ENCODE measurements around the gene MIDN. TPM values are rescaled to one million over a fixed set of nuclear protein-coding genes. Genes with fewer than 3 reads are reported as not detected.

MIDN gene
- total RNA-seq, 3 donors from 2014 or later = 13.8 to 28.5 (median 22.4) TPM

DNA sequence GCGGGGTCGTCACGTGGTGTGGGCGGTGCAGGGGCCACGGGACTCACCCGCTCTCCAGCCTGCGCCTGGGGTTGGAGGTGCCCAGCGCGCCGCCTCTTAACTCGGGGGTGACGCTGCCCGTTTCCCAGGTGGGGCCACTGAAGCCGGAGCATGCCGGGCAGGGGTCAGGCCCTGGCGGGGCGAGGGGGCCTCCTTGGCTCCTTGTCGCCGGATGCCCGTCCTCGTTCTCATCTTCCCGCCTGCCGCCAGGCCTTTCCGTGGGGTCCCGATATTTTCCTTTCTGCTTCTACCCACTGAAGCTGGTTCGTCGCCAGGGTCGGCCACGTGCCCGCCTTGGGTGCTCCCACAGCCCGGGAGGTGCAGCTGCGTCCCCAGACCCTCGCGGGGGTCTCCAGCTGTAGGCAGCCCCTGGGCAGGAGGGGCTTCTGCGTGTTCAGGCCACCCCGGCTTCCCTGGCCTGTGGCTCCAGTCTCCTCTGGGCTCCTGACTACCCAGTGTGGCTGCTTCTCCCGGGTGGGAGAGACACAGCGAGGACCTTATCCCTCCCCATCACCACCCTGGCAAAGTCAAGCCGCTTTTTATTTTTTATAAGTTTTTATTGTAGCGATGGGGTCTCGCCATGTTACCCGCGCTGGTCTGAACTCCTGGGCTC, 27.7 kb downstream of the MIDN start:
- peaks cover 5% of the 10 kb centered on the region for H3K36me3 ChIP-seq
- H3K4me3 ChIP-seq = peak overlapping the region; percentile 69 to 87 (median 79)
- H3K4me1 ChIP-seq = peaks cover 27 to 42% of the 10 kb centered on the region in 2 donors
- TF ChIP-seq, protein P1, sequence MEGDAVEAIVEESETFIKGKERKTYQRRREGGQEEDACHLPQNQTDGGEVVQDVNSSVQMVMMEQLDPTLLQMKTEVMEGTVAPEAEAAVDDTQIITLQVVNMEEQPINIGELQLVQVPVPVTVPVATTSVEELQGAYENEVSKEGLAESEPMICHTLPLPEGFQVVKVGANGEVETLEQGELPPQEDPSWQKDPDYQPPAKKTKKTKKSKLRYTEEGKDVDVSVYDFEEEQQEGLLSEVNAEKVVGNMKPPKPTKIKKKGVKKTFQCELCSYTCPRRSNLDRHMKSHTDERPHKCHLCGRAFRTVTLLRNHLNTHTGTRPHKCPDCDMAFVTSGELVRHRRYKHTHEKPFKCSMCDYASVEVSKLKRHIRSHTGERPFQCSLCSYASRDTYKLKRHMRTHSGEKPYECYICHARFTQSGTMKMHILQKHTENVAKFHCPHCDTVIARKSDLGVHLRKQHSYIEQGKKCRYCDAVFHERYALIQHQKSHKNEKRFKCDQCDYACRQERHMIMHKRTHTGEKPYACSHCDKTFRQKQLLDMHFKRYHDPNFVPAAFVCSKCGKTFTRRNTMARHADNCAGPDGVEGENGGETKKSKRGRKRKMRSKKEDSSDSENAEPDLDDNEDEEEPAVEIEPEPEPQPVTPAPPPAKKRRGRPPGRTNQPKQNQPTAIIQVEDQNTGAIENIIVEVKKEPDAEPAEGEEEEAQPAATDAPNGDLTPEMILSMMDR (IDR thresholded peaks at IDR 0.05) = no peak
- TF ChIP-seq POLR2A (IDR thresholded peaks at IDR 0.05) (no peak), POLR2AphosphoS5 (IDR thresholded peaks at IDR 0.05) (no peak)
- peak overlapping the region; percentile 94 to 99 for H3K27ac ChIP-seq
- no peaks in the 10 kb centered on the region for H3K9me3 ChIP-seq
- H3K27me3 ChIP-seq = no peaks in the 10 kb centered on the region
- intact Hi-C loops (cut with DNase I; ENCODE audit: low total_unique reads) = loop anchor here (10.0 kb wide), 2 partner anchors 129 to 169 kb away; partner anchors contain the start of genes DAZAP1 and GAMT
- no peak for DNase-seq (ENCODE audit: low spot score in 2 of 2)

DNA sequence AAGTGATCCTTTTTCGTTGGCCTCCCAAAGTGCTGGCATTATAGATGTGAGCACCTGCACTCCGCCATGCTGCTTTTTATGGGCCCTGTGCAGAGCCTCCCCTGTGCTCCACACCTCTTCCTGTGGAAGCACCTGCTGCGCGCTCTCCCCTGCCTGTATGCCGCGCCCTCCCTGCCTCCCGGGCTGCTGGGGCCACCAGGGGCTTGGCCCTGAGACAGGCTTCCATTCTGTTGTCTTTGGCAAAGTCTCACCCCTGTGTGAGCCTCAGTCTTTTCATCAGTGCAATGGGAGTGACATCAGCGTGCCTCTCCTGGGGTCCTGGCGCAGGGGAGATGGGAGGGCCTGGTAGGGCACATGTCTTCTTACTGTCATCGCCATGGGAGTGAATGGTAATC, 28.2 kb downstream of the MIDN start:
- Histone ChIP-seq H3K9me3 (no peaks in the 10 kb centered on the region), H3K27ac (peak overlapping the region in 1 of 2 donors; percentile 94), H3K27me3 (no peaks in the 10 kb centered on the region), H3K4me3 (peak overlapping the region; percentile 69 to 87 (median 79)), H3K4me1 (peaks cover 23 to 37% of the 10 kb centered on the region in 2 donors), H3K36me3 (peaks cover 5% of the 10 kb centered on the region)
- TF ChIP-seq POLR2A (IDR thresholded peaks at IDR 0.05) (no peak), POLR2AphosphoS5 (IDR thresholded peaks at IDR 0.05) (no peak)
- TF ChIP-seq, protein P1 (IDR thresholded peaks at IDR 0.05) = no peak
- intact Hi-C loops (cut with DNase I; ENCODE audit: low total_unique reads) = loop anchor here (10.0 kb wide), 2 partner anchors 128 to 168 kb away; partner anchors contain the start of genes DAZAP1 and GAMT
- DNase-seq (ENCODE audit: low spot score in 2 of 2) = no peak

DNA sequence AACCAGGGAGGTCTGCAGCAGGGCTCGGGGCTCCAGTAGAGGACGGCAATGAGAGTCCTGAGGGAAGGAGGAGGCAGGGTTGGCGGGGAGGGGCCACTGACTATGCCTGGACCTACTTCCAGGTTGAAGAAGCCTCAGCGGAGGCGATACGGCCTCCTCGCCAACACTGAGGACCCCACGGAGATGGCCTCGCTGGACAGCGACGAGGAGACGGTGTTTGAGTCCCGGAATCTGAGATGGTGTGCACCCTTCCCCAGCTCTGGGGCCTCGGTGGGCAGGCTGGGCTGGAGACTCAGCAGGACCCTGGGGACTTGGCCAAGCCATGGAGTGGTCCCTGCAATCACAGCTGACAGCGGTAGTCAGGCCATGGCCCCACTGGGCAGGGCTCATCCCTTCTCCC, 28.7 kb downstream of the MIDN start:
- DNase-seq (ENCODE audit: low spot score in 2 of 2) = no peak
- Histone ChIP-seq H3K4me3 (no peak overlapping the region), H3K27ac (no peak overlapping the region), H3K36me3 (peaks cover 1% of the 10 kb centered on the region), H3K4me1 (peaks cover 22 to 33% of the 10 kb centered on the region in 2 donors), H3K27me3 (no peaks in the 10 kb centered on the region), H3K9me3 (no peaks in the 10 kb centered on the region)
- intact Hi-C loops (cut with DNase I; ENCODE audit: low total_unique reads) = loop anchor here (10.0 kb wide), 2 partner anchors 128 to 168 kb away; partner anchors contain the start of genes DAZAP1 and GAMT
- TF ChIP-seq POLR2AphosphoS5 (IDR thresholded peaks at IDR 0.05) = no peak
- no peak for TF ChIP-seq POLR2A (IDR thresholded peaks at IDR 0.05)
- TF ChIP-seq, protein P1 (IDR thresholded peaks at IDR 0.05) = no peak

DNA sequence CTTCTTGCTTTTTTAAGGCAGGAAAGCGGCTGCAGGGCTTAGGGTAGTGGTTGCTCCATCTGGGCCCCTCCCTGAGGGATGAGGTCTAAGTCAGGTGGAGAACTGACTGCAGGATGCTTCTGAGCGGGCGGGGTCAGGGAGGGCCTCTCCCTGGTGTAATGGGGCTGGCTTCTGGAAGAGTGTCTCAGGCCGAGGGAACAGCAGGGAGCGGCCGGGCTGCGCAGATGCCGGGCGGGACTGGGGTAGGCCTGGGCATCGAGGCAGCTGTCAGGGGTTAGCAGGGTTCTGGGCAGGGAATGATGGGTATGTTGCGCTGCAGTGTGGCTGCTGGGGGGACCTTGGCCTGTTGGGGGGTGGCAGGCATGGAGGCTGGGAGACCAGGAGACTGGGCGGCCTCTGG, 29.7 kb downstream of the MIDN start:
- no peaks in the 10 kb centered on the region for H3K9me3 ChIP-seq
- intact Hi-C loops (cut with DNase I; ENCODE audit: low total_unique reads) = loop anchor here (10.0 kb wide), 2 partner anchors 127 to 167 kb away; partner anchors contain the start of genes DAZAP1 and GAMT
- TF ChIP-seq POLR2A (IDR thresholded peaks at IDR 0.05) (no peak), POLR2AphosphoS5 (IDR thresholded peaks at IDR 0.05) (no peak)
- TF ChIP-seq, protein P1 (IDR thresholded peaks at IDR 0.05) = no peak

More for the DNA sequence above, 29.7 kb downstream of the MIDN start:
- no peak for DNase-seq (ENCODE audit: low spot score in 2 of 2)
- peaks cover 20 to 25% of the 10 kb centered on the region in 2 donors for H3K4me1 ChIP-seq
- H3K4me3 ChIP-seq = no peak overlapping the region
- peaks cover 0 to 4% of the 10 kb centered on the region in 2 donors for H3K27me3 ChIP-seq
- no peaks in the 10 kb centered on the region for H3K36me3 ChIP-seq
- no peak overlapping the region for H3K27ac ChIP-seq

Measured in breast epithelium (tissue), 4 donors.